AG04449 (cell line): Measurements from ENCODE around the gene FABP1.

Source experiments
- CTCF ChIA-PET: fragments of 350-600 bp; formaldehyde crosslinking; extraction: SDS; loops from one replicate; lab custom pipeline; 2021; ENCODE audit warnings: antibody characterized with exemption; lab: Yijun Ruan, JAX
- POLR2A ChIA-PET: fragments of 400-600, 350-600 bp; formaldehyde crosslinking; extraction: SDS; loops from one replicate; lab custom pipeline; 2020; ENCODE audit warnings: antibody characterized with exemption, inconsistent platforms; lab: Yijun Ruan, JAX
- DNase-seq: peaks from one replicate; pipeline ENCODE4 v3.0.0-alpha.2; 2010; ENCODE audit warnings: low read depth, low spot score
- H3K4me3 ChIP-seq: 2 replicates; pipeline ENCODE4 v1.5.1; 2011; ENCODE audit warnings: low read depth, mild to moderate bottlenecking, control low read depth, low read length
- TF ChIP-seq, protein P1 (sequence below): IDR thresholded peaks from one replicate; pipeline ENCODE4 v1.5.1; 2011; ENCODE audit warnings: mild to moderate bottlenecking, moderate library complexity, low read length, control low read depth, inconsistent platforms; ENCODE audit not compliant: insufficient read depth; ENCODE audit errors: missing control alignments

FABP1 gene

DNA sequence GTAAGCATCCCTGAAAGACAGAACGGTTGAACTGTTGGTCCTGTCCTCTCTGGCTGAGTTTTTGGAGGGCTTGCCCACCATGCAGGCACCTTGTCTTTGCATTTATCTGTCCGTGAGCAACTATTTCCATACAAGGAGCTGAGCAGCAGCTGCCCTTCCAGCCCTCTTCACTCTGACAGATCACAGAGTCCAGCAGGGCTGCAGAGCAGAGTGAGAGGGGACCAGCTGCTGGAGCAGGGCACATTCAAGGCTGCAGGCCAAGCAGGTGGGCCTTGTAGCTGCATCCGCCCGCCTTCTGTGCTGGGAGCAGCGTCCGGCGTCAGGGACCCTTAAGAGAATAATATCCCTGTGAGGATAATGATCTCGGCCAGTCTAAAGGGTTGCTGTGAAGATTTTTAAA lies 50.8 kb downstream of the FABP1 start:
- CTCF ChIA-PET, result interaction anchor here (5.7 kb wide), 1 partner anchor 16 kb away, joined by 45 read pairs; no protein-coding TSS in a partner anchor
- no peak for DNase-seq
- TF ChIP-seq, protein P1, sequence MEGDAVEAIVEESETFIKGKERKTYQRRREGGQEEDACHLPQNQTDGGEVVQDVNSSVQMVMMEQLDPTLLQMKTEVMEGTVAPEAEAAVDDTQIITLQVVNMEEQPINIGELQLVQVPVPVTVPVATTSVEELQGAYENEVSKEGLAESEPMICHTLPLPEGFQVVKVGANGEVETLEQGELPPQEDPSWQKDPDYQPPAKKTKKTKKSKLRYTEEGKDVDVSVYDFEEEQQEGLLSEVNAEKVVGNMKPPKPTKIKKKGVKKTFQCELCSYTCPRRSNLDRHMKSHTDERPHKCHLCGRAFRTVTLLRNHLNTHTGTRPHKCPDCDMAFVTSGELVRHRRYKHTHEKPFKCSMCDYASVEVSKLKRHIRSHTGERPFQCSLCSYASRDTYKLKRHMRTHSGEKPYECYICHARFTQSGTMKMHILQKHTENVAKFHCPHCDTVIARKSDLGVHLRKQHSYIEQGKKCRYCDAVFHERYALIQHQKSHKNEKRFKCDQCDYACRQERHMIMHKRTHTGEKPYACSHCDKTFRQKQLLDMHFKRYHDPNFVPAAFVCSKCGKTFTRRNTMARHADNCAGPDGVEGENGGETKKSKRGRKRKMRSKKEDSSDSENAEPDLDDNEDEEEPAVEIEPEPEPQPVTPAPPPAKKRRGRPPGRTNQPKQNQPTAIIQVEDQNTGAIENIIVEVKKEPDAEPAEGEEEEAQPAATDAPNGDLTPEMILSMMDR, result no peak
- POLR2A ChIA-PET, result no interaction called here
- H3K4me3 ChIP-seq, result no peak overlapping the region

DNA sequence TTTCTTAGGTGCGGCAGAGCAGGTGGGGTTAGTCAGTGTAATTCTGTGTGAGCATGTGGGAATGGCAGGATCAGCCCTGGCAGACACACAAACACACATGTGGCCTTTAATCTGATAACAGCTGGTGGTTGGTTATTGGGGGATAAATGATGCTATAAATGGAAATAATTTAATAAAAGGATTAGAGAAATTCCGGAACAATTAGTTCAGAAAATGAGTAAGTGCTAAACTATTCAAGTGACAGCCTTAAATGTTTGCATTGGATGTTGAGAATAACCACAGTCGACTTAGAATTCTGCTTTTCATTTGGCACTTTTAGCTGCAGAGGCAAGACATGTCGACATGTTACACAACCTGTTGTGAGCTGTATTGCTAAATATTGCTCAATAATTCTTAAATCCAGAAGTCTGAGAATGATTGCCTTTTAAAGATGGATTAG lies 53.0 kb downstream of the FABP1 start:
- ChIA-PET POLR2A (interaction anchor here (1.2 kb wide), 1 partner anchor 21 kb away, joined by 4 read pairs; no protein-coding TSS in a partner anchor), CTCF (interaction anchor here (1.0 to 5.7 kb wide), 2 partner anchors 14 to 27 kb away, joined by 4 to 45 read pairs; no protein-coding TSS in a partner anchor)
- H3K4me3 ChIP-seq, result no peak overlapping the region
- TF ChIP-seq, protein P1, result no peak
- peak; percentile 87 for DNase-seq

DNA sequence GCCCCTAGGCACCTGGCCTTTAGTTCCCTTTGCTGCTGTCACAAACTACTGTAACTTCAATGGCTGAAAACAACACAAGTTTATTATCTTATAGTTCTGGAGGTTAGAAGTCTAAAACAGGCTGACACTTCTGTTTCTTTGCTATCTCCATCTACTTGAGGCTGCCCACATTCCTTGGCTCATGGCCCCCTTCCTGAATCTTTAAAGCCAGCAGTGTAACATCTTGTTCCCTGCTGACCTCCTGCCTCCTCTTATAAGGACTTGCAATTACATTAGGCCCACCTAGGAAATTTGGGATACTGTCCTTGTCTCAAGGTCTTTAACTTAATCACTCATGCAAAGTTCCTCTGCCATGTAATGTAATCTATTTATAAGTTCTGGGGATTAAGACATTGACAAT lies 53.7 kb downstream of the FABP1 start:
- no peak overlapping the region for H3K4me3 ChIP-seq
- TF ChIP-seq, protein P1, result no peak
- DNase-seq, result no peak
- CTCF ChIA-PET, result interaction anchor here (1.0 to 5.7 kb wide), 2 partner anchors 13 to 26 kb away, joined by 4 to 45 read pairs; no protein-coding TSS in a partner anchor
- POLR2A ChIA-PET, result interaction anchor here (1.2 kb wide), 1 partner anchor 20 kb away, joined by 4 read pairs; no protein-coding TSS in a partner anchor
